GM11168 (cell line): Measurements from ENCODE around the gene TGIF1.

ENCODE experiments used
- in situ Hi-C: fragments of 300-500 bp; cut with MboI; formaldehyde crosslinking; loops from one replicate; pipeline ENCODE4 v1.12.0; 2022; ENCODE audit warnings: low sequenced_read_pairs; ENCODE audit not compliant: unreplicated experiment

Gene TGIF1

GRCh38 chr18:3454365-3455089, 4.6 kb downstream of the TGIF1 start:
- in situ Hi-C loops = loop anchor here (25.0 kb wide), 1 partner anchor 167 kb away; no protein-coding TSS in a partner anchor

GRCh38 chr18:3455090-3455635, 5.2 kb downstream of the TGIF1 start:
- in situ Hi-C loops = loop anchor here (25.0 kb wide), 1 partner anchor 168 kb away; no protein-coding TSS in a partner anchor

GRCh38 chr18:3455907-3456685, 6.1 kb downstream of the TGIF1 start:
- in situ Hi-C loops = loop anchor here (25.0 kb wide), 1 partner anchor 169 kb away; no protein-coding TSS in a partner anchor

GRCh38 chr18:3456686-3457069, 6.7 kb downstream of the TGIF1 start:
- in situ Hi-C loops = loop anchor here (25.0 kb wide), 1 partner anchor 169 kb away; no protein-coding TSS in a partner anchor

- in situ Hi-C loops = loop anchor here (25.0 kb wide), 1 partner anchor 170 kb away; no protein-coding TSS in a partner anchor
These were observed 7.3 kb downstream of the TGIF1 start for GRCh38 chr18:3457261-3457724.

- in situ Hi-C loops = loop anchor here (25.0 kb wide), 1 partner anchor 171 kb away; no protein-coding TSS in a partner anchor
These were observed 8.4 kb downstream of the TGIF1 start for GRCh38 chr18:3458378-3458777.

GRCh38 chr18:3458952-3459853, 9.2 kb downstream of the TGIF1 start:
- in situ Hi-C loops = loop anchor here (25.0 kb wide), 1 partner anchor 172 kb away; no protein-coding TSS in a partner anchor

- in situ Hi-C loops = loop anchor here (25.0 kb wide), 1 partner anchor 174 kb away; no protein-coding TSS in a partner anchor
These were observed 10.9 kb downstream of the TGIF1 start for GRCh38 chr18:3460823-3461398.

GRCh38 chr18:3461704-3462103, 11.7 kb downstream of the TGIF1 start:
- in situ Hi-C loops = loop anchor here (25.0 kb wide), 1 partner anchor 174 kb away; no protein-coding TSS in a partner anchor

GRCh38 chr18:3463051-3463450, 13.1 kb downstream of the TGIF1 start:
- in situ Hi-C loops = loop anchor here (25.0 kb wide), 1 partner anchor 176 kb away; no protein-coding TSS in a partner anchor

GRCh38 chr18:3466045-3466444, 16.1 kb downstream of the TGIF1 start:
- in situ Hi-C loops = loop anchor here (25.0 kb wide), 1 partner anchor 179 kb away; no protein-coding TSS in a partner anchor

GRCh38 chr18:3466872-3467271, 16.9 kb downstream of the TGIF1 start:
- in situ Hi-C loops = loop anchor here (25.0 kb wide), 1 partner anchor 180 kb away; no protein-coding TSS in a partner anchor

- in situ Hi-C loops = loop anchor here (25.0 kb wide), 1 partner anchor 181 kb away; no protein-coding TSS in a partner anchor
These were observed 18.2 kb downstream of the TGIF1 start for GRCh38 chr18:3468066-3468705.

- in situ Hi-C loops = loop anchor here (25.0 kb wide), 1 partner anchor 182 kb away; no protein-coding TSS in a partner anchor
These were observed 18.9 kb downstream of the TGIF1 start for GRCh38 chr18:3468833-3469232.

- in situ Hi-C loops = loop anchor here (25.0 kb wide), 1 partner anchor 184 kb away; no protein-coding TSS in a partner anchor
These were observed 21.2 kb downstream of the TGIF1 start for GRCh38 chr18:3471141-3471648.

GRCh38 chr18:3472121-3472520, 22.1 kb downstream of the TGIF1 start:
- in situ Hi-C loops = loop anchor here (25.0 kb wide), 1 partner anchor 185 kb away; no protein-coding TSS in a partner anchor

- in situ Hi-C loops = loop anchor here (25.0 kb wide), 1 partner anchor 186 kb away; no protein-coding TSS in a partner anchor
These were observed 22.9 kb downstream of the TGIF1 start for GRCh38 chr18:3472681-3473544.
